HepG2 (cell line): ENCODE results near the gene SMARCD1. TPM values are rescaled to one million over a fixed set of nuclear protein-coding genes. Genes with fewer than 3 reads are reported as not detected.

ENCODE experiments used
- ATAC-seq: fragments of 200-7000 bp; cut with Tn5 transposase; 3 replicates; pipeline ENCODE4 v1.9.1; 2020; ENCODE audit warnings: mild to moderate bottlenecking, moderate library complexity
- BruUV-seq: library from RNA; stranded (reverse); fragments of 400-500 nt; replicated peaks from 2 replicates; lab custom pipeline; 2021; lab: Mats Ljungman, UMichigan
- CTCF ChIA-PET: fragments of 300-600 bp; formaldehyde crosslinking; extraction: SDS; loops from one replicate; lab custom pipeline; 2021; ENCODE audit warnings: low total read pairs, inconsistent platforms, low intra/inter-chr PET ratio; lab: Yijun Ruan, JAX
- POLR2A ChIA-PET: fragments of 350-600 bp; sonication (Branson Sonifier 250); formaldehyde crosslinking; loops from one replicate; lab custom pipeline; 2020; ENCODE audit warnings: antibody characterized with exemption, inconsistent platforms; lab: Yijun Ruan, JAX
- DNase-seq: peaks from one replicate; pipeline ENCODE4 v3.0.0-alpha.2; 2015; ENCODE audit warnings: low spot score
- FAIRE-seq: peaks from 3 replicates; lab custom pipeline; 2011; peaks lifted over from hg19 to GRCh38; lab: Jason Lieb, UNC
- H2AFZ ChIP-seq: one replicate; pipeline ENCODE4 v1.6.1; 2011; ENCODE audit warnings: low read length, inconsistent platforms
- H3K27ac ChIP-seq: fragments of 300-600 bp; 3 replicates; pipeline ENCODE4 v1.8.0; 2011; ENCODE audit warnings: mixed run types, mild to moderate bottlenecking, mixed read lengths, low read length, inconsistent platforms; ENCODE audit not compliant: insufficient read depth; ENCODE audit errors: extremely low read length
- H3K27me3 ChIP-seq, 2 experiments: fragments of 200-600 bp in 1 of 2; 2 replicates in 1 of 2; 3 replicates in 1 of 2; pipeline versions ENCODE4 v1.6.0 to v1.8.0; 2011; ENCODE audit warnings: low read length in 2 of 2, mild to moderate bottlenecking in 2 of 2, moderate library complexity in 2 of 2, inconsistent platforms in 1 of 2; ENCODE audit not compliant: insufficient read depth in 2 of 2, control insufficient read depth in 1 of 2
- H3K36me3 ChIP-seq, 2 experiments: fragments of 200-600 bp in 1 of 2; replicated peaks in 1 of 2; 2 replicates in 1 of 2; 3 replicates in 1 of 2; pipeline versions ENCODE4 v1.5.1 to v1.8.0; 2011; ENCODE audit warnings: low read length in 2 of 2, inconsistent platforms in 1 of 2; ENCODE audit not compliant: insufficient read depth in 2 of 2, control insufficient read depth in 1 of 2
- H3K4me1 ChIP-seq: 2 replicates; pipeline ENCODE4 v1.5.1; 2012; ENCODE audit warnings: low read length, inconsistent platforms; ENCODE audit not compliant: insufficient read depth
- H3K4me2 ChIP-seq: 2 replicates; pipeline ENCODE4 v1.6.0; 2011; ENCODE audit warnings: low read depth, low read length, inconsistent platforms
- H3K4me3 ChIP-seq, 3 experiments: fragments of 200-600 bp in 1 of 3; sonication (generic), shearing (Covaris generic) in 1 of 3; replicated peaks in 1 of 3; 2 replicates each; pipeline ENCODE4 v1.5.1; 2011 to 2016; ENCODE audit warnings: low read length in 3 of 3, inconsistent platforms in 2 of 3, low read depth in 2 of 3, mild to moderate bottlenecking in 2 of 3, control low read depth in 1 of 3, mixed read lengths in 1 of 3; ENCODE audit not compliant: insufficient read depth in 1 of 3
- H3K79me2 ChIP-seq: one replicate; pipeline ENCODE4 v1.6.1; 2011; ENCODE audit warnings: low read length, inconsistent platforms; ENCODE audit not compliant: insufficient read depth
- H3K9ac ChIP-seq: 2 replicates; pipeline ENCODE4 v1.6.0; 2011; ENCODE audit warnings: mild to moderate bottlenecking, low read depth, low read length, inconsistent platforms; ENCODE audit not compliant: insufficient read depth
- H3K9me3 ChIP-seq: 2 replicates; pipeline ENCODE4 v1.5.1; 2012; ENCODE audit warnings: mild to moderate bottlenecking, low read length
- H4K20me1 ChIP-seq: 2 replicates; pipeline ENCODE4 v1.6.0; 2011; ENCODE audit warnings: inconsistent platforms, mild to moderate bottlenecking, low read length, moderate library complexity; ENCODE audit not compliant: insufficient read depth
- CCAR2 ChIP-seq: fragments of 200-400 bp; formaldehyde crosslinking; optimal IDR thresholded peaks from 2 replicates; pipeline ENCODE3; 2018; ENCODE audit warnings: low read depth, mild to moderate bottlenecking, low read length, moderate library complexity
- GPBP1L1 ChIP-seq: sonication (generic); formaldehyde crosslinking; IDR thresholded peaks from 2 replicates; pipeline ENCODE4 v1.5.0; 2020; ENCODE audit warnings: mild to moderate bottlenecking, missing genetic modification reagents
- KLF11 ChIP-seq: IDR thresholded peaks from 2 replicates; pipeline ENCODE4 v1.6.1; 2016; ENCODE audit warnings: missing compliant biosample characterization
- MZF1 ChIP-seq: sonication (generic); formaldehyde crosslinking; IDR thresholded peaks from 2 replicates; pipeline ENCODE4 v1.8.1; 2023; ENCODE audit warnings: mild to moderate bottlenecking, missing genetic modification reagents, borderline replicate concordance
- PATZ1 ChIP-seq: sonication (generic); formaldehyde crosslinking; IDR thresholded peaks from 2 replicates; pipeline ENCODE4 v1.4.0; 2020; ENCODE audit warnings: missing genetic modification reagents
- PHF8 ChIP-seq: sonication (generic); formaldehyde crosslinking; IDR thresholded peaks from 2 replicates; pipeline ENCODE4 v1.5.0; 2020; ENCODE audit warnings: missing genetic modification reagents
- ZNF879 ChIP-seq: sonication (generic); formaldehyde crosslinking; IDR thresholded peaks from 2 replicates; pipeline ENCODE4 v1.8.1; 2023; ENCODE audit warnings: missing genetic modification reagents
- WGBS: methylation state at CpG from one replicate; pipeline ENCODE4 v1.1.6; 2017; ENCODE audit warnings: low lambda C conversion rate; 5-methylcytosine and 5-hydroxymethylcytosine counted together
- in situ Hi-C: cut with HindIII; loops from 2 replicates; pipeline ENCODE4 v1.10.0; 2017; ENCODE audit warnings: low pct_unique_long_range_greater_than_20kb; ENCODE audit not compliant: extremely low pct_ligation_motif_present
- intact Hi-C: fragments of 100-400 bp; cut with micrococcal nuclease; formaldehyde crosslinking; loops from one replicate; pipeline ENCODE4 v1.10.0; 2022; ENCODE audit not compliant: unreplicated experiment
- polyA plus RNA-seq, 8 experiments: library from polyadenylated mRNA; depleted of rRNA in 3 of 8; stranded (reverse) in 7 of 8; unstranded in 1 of 8; fragments of >200 nt; fragmentation: Illumina TruSeq in 4 of 8; extraction: Trizol in 4 of 8; gene quantifications; 2 replicates each; pipeline versions ENCODE4 v1.2.1 to v1.2.3, GENCODE V29; 2011 to 2016; ENCODE audit warnings: low read depth in 4 of 8, missing spikeins in 1 of 8, mixed read lengths in 1 of 8; ENCODE audit not compliant: insufficient read depth in 1 of 8
- total RNA-seq, 5 experiments: library from RNA; depleted of rRNA; stranded (reverse); fragments of >200 nt; fragmentation: Illumina TruSeq; extraction: Trizol; gene quantifications; 2 replicates each; pipeline ENCODE4 v1.2.3, GENCODE V29; 2016; ENCODE audit warnings: low read depth in 1 of 5

SMARCD1 gene
- total and polyA plus RNA-seq, 2 of the 13 experiments (the other 11 are each of a cell fraction or from before 2014, with no cell fraction given), result 51.7 to 54.6 TPM

GRCh38 chr12:50077099-50077498 lies 8.0 kb upstream of the SMARCD1 start:
- H3K79me2 ChIP-seq, result no peaks in the 10 kb centered on the region
- no peak overlapping the region for H3K27ac ChIP-seq
- no peak overlapping the region for H3K9ac ChIP-seq
- ChIA-PET CTCF (no interaction called here), POLR2A (interaction anchor here (3.5 kb wide), 1 partner anchor 35 kb away, joined by 21 read pairs; the partner anchor contains the start of gene COX14)
- no peaks in the 10 kb centered on the region for H4K20me1 ChIP-seq
- DNase-seq (no peak), ATAC-seq (no peak), FAIRE-seq (no peak)
- no peak overlapping the region for H3K4me2 ChIP-seq
- H3K4me1 ChIP-seq, result peaks cover 64% of the 10 kb centered on the region
- no peak for TF ChIP-seq CCAR2
- TF ChIP-seq PHF8 (CRISPR knock-in tag), result no peak
- no peak for TF ChIP-seq KLF11 (CRISPR knock-in tag)
- TF ChIP-seq ZNF879 (CRISPR knock-in tag), result no peak
- TF ChIP-seq GPBP1L1 (CRISPR knock-in tag), result no peak
- no peak for TF ChIP-seq PATZ1 (CRISPR knock-in tag)
- no peak for TF ChIP-seq MZF1 (CRISPR knock-in tag)
- 65% methylated on average over 11 of the region's 12 CpGs for WGBS
- no peak overlapping the region for H2AFZ ChIP-seq
- H3K9me3 ChIP-seq, result no peaks in the 10 kb centered on the region
- peaks cover 1 to 7% of the 10 kb centered on the region in 2 experiments; a peak in 3 of 5 replicates for H3K27me3 ChIP-seq
- BruUV-seq, result no TSS peak
- in situ Hi-C loops, result no loop called here
- intact Hi-C loops, result no loop called here
- no peaks in the 10 kb centered on the region for H3K36me3 ChIP-seq
- no peak overlapping the region for H3K4me3 ChIP-seq
